Activated CD4-positive, alpha-beta T cell treated with anti-CD3 and anti-CD28 coated beads for 36 hours (primary cell): ENCODE data around the gene SPART. TPM values are rescaled to one million over a fixed set of nuclear protein-coding genes. Genes with fewer than 3 reads are reported as not detected.
"Not testable (repeated sequence)": the region's sequence is repeated elsewhere in the genome, so short reads cannot be mapped to it uniquely, and the experiment has no call there.

Experiments used
- ATAC-seq: fragments of 200-7000 bp; cut with Tn5 transposase; one replicate; pipeline ENCODE4 v1.10.0; 2021; ENCODE audit warnings: mild to moderate bottlenecking, moderate library complexity
- CTCF ChIA-PET: fragments of 350-600 bp; sonication (Branson Sonifier 250); formaldehyde crosslinking; loops from one replicate; lab custom pipeline; 2021; ENCODE audit warnings: antibody characterized with exemption; lab: Charles Lee
- POLR2A ChIA-PET: fragments of 350-600 bp; sonication (Branson Sonifier 250); formaldehyde crosslinking; loops from one replicate; lab custom pipeline; 2021; ENCODE audit warnings: antibody characterized with exemption, inconsistent platforms; lab: Charles Lee
- DNase-seq: peaks from one replicate; pipeline ENCODE4 v3.0.0-alpha.2; 2020
- H3K27ac Mint-ChIP-seq: one replicate; pipeline ENCODE4 v1.8.0; 2021; ENCODE audit warnings: mixed read lengths
- H3K27me3 Mint-ChIP-seq: one replicate; pipeline ENCODE4 v1.8.0; 2021; ENCODE audit warnings: mixed read lengths
- H3K36me3 Mint-ChIP-seq: one replicate; pipeline ENCODE4 v1.8.0; 2021; ENCODE audit warnings: low read depth, mixed read lengths
- H3K4me1 Mint-ChIP-seq: one replicate; pipeline ENCODE4 v1.8.0; 2021; ENCODE audit warnings: mixed read lengths
- H3K4me3 Mint-ChIP-seq: one replicate; pipeline ENCODE4 v1.8.0; 2021; ENCODE audit warnings: mild to moderate bottlenecking, moderate library complexity, mixed read lengths
- H3K9me3 Mint-ChIP-seq: one replicate; pipeline ENCODE4 v1.8.0; 2021; ENCODE audit warnings: low read depth, mixed read lengths
- intact Hi-C, 2 experiments: fragments of 100-400 bp; cut with DNase I in 1 of 2; cut with micrococcal nuclease in 1 of 2; formaldehyde crosslinking; loops; one replicate each; pipeline versions ENCODE4 v1.14.2 to v1.15.1; 2022 to 2024; cut with DNase I, micrococcal nuclease
- total RNA-seq, 2 experiments: library from RNA; stranded (reverse); gene quantifications; one replicate each; pipeline ENCODE4 v1.2.3, GENCODE V29; 2021

The SPART gene
- total RNA-seq, 2 experiments from 2014 or later = 30.2 to 40.4 TPM

GRCh38 chr13:36337938-36338641 lies 8.1 kb downstream of the SPART start:
- POLR2A ChIA-PET = no interaction called here
- Mint-ChIP-seq H3K36me3 (peaks cover 10% of the 10 kb centered on the region), H3K4me3 (no peak overlapping the region), H3K4me1 (peaks cover 65% of the 10 kb centered on the region), H3K27ac (no peak overlapping the region), H3K27me3 (no peaks in the 10 kb centered on the region), H3K9me3 (no peaks in the 10 kb centered on the region)
- intact Hi-C loops = no loop called here
- CTCF ChIA-PET = no interaction called here
- ATAC-seq (no peak), DNase-seq (no peak)

- POLR2A ChIA-PET = no interaction called here
- H3K4me1 Mint-ChIP-seq = peaks cover 40% of the 10 kb centered on the region
- DNase-seq (no peak), ATAC-seq (no peak)
- CTCF ChIA-PET = interaction anchor here (0.9 to 2.3 kb wide), 2 partner anchors 10 to 21 kb away, joined by 3 to 5 read pairs; no protein-coding TSS in a partner anchor
- no peak overlapping the region for H3K4me3 Mint-ChIP-seq
- H3K27me3 Mint-ChIP-seq = no peaks in the 10 kb centered on the region
- peaks cover 14% of the 10 kb centered on the region for H3K36me3 Mint-ChIP-seq
- H3K9me3 Mint-ChIP-seq = no peaks in the 10 kb centered on the region
- intact Hi-C loops = no loop called here
- no peak overlapping the region for H3K27ac Mint-ChIP-seq
Measured at GRCh38 chr13:36332986-36333385, 13.2 kb downstream of the SPART start.

GRCh38 chr13:36332255-36332654 lies 13.9 kb downstream of the SPART start:
- H3K4me1 Mint-ChIP-seq = peaks cover 34% of the 10 kb centered on the region
- CTCF ChIA-PET = interaction anchor here (0.6 to 2.3 kb wide), 5 partner anchors 9 to 472 kb away, joined by 3 to 5 read pairs (median 3); no protein-coding TSS in a partner anchor
- ATAC-seq, H3K27ac Mint-ChIP-seq, H3K9me3 Mint-ChIP-seq, intact Hi-C loops, H3K27me3 Mint-ChIP-seq, DNase-seq, H3K4me3 Mint-ChIP-seq, POLR2A ChIA-PET: not testable (repeated sequence)
- peaks cover 14% of the 10 kb centered on the region for H3K36me3 Mint-ChIP-seq

GRCh38 chr13:36331280-36331679 lies 14.9 kb downstream of the SPART start:
- Mint-ChIP-seq H3K4me1 (peaks cover 25% of the 10 kb centered on the region), H3K27me3 (no peaks in the 10 kb centered on the region), H3K9me3 (no peaks in the 10 kb centered on the region), H3K4me3 (no peak overlapping the region), H3K36me3 (peaks cover 18% of the 10 kb centered on the region), H3K27ac (no peak overlapping the region)
- intact Hi-C loops = no loop called here
- DNase-seq (no peak), ATAC-seq (no peak)
- ChIA-PET CTCF (interaction anchor here (0.6 to 2.3 kb wide), 4 partner anchors 8 to 642 kb away, joined by 3 to 6 read pairs (median 4); no protein-coding TSS in a partner anchor), POLR2A (no interaction called here)

- peaks cover 13% of the 10 kb centered on the region for H3K4me1 Mint-ChIP-seq
- no peak for ATAC-seq
- intact Hi-C loops = no loop called here
- no peak for DNase-seq
- H3K36me3 Mint-ChIP-seq = peaks cover 20% of the 10 kb centered on the region
- CTCF ChIA-PET = no interaction called here
- no peaks in the 10 kb centered on the region for H3K27me3 Mint-ChIP-seq
- H3K4me3 Mint-ChIP-seq = no peak overlapping the region
- POLR2A ChIA-PET = no interaction called here
- no peak overlapping the region for H3K27ac Mint-ChIP-seq
- no peaks in the 10 kb centered on the region for H3K9me3 Mint-ChIP-seq
Measured at GRCh38 chr13:36329361-36329760, 16.8 kb downstream of the SPART start.

- Mint-ChIP-seq H3K27me3 (no peaks in the 10 kb centered on the region), H3K27ac (no peak overlapping the region), H3K4me3 (no peak overlapping the region), H3K36me3 (peaks cover 20% of the 10 kb centered on the region), H3K4me1 (peaks cover 7% of the 10 kb centered on the region), H3K9me3 (no peaks in the 10 kb centered on the region)
- intact Hi-C loops = no loop called here
- DNase-seq (no peak), ATAC-seq (no peak)
- CTCF ChIA-PET = no interaction called here
- POLR2A ChIA-PET = no interaction called here
Measured at GRCh38 chr13:36328821-36329220, 17.4 kb downstream of the SPART start.

- H3K27ac Mint-ChIP-seq = no peak overlapping the region
- H3K4me3 Mint-ChIP-seq = no peak overlapping the region
- CTCF ChIA-PET = no interaction called here
- H3K4me1 Mint-ChIP-seq = no peaks in the 10 kb centered on the region
- DNase-seq (no peak), ATAC-seq (no peak)
- H3K9me3 Mint-ChIP-seq = no peaks in the 10 kb centered on the region
- intact Hi-C loops = no loop called here
- no peaks in the 10 kb centered on the region for H3K27me3 Mint-ChIP-seq
- peaks cover 21% of the 10 kb centered on the region for H3K36me3 Mint-ChIP-seq
- POLR2A ChIA-PET = no interaction called here
Measured at GRCh38 chr13:36325912-36326311, 20.3 kb downstream of the SPART start.

GRCh38 chr13:36324881-36325280 lies 21.3 kb downstream of the SPART start:
- H3K27ac Mint-ChIP-seq, intact Hi-C loops, H3K4me3 Mint-ChIP-seq, POLR2A ChIA-PET, ATAC-seq, CTCF ChIA-PET, H3K4me1 Mint-ChIP-seq, H3K9me3 Mint-ChIP-seq, DNase-seq, H3K27me3 Mint-ChIP-seq: not testable (repeated sequence)
- H3K36me3 Mint-ChIP-seq = peaks cover 18% of the 10 kb centered on the region

- H3K36me3 Mint-ChIP-seq = peaks cover 21% of the 10 kb centered on the region
- intact Hi-C loops = no loop called here
- H3K4me3 Mint-ChIP-seq = no peak overlapping the region
- no peak for DNase-seq
- no peaks in the 10 kb centered on the region for H3K9me3 Mint-ChIP-seq
- H3K4me1 Mint-ChIP-seq = no peaks in the 10 kb centered on the region
- no peak overlapping the region for H3K27ac Mint-ChIP-seq
- POLR2A ChIA-PET = no interaction called here
- CTCF ChIA-PET = no interaction called here
- no peak for ATAC-seq
- H3K27me3 Mint-ChIP-seq = no peaks in the 10 kb centered on the region
Measured at GRCh38 chr13:36323951-36324566, 22.1 kb downstream of the SPART start.

GRCh38 chr13:36323408-36323807 lies 22.8 kb downstream of the SPART start:
- Mint-ChIP-seq H3K27ac (no peak overlapping the region), H3K36me3 (peaks cover 21% of the 10 kb centered on the region), H3K4me3 (no peak overlapping the region), H3K27me3 (no peaks in the 10 kb centered on the region), H3K9me3 (no peaks in the 10 kb centered on the region), H3K4me1 (no peaks in the 10 kb centered on the region)
- intact Hi-C loops = no loop called here
- DNase-seq (no peak), ATAC-seq (no peak)
- ChIA-PET CTCF (interaction anchor here (0.7 kb wide), 1 partner anchor 8 kb away, joined by 3 read pairs; no protein-coding TSS in a partner anchor), POLR2A (no interaction called here)

- H3K4me1 Mint-ChIP-seq, POLR2A ChIA-PET, H3K27ac Mint-ChIP-seq, intact Hi-C loops, CTCF ChIA-PET, H3K9me3 Mint-ChIP-seq, DNase-seq, ATAC-seq, H3K4me3 Mint-ChIP-seq, H3K27me3 Mint-ChIP-seq: not testable (repeated sequence)
- peaks cover 18% of the 10 kb centered on the region for H3K36me3 Mint-ChIP-seq
Measured at GRCh38 chr13:36319793-36320192, 26.4 kb downstream of the SPART start.
